MCF 10A (cell line): ENCODE data around the gene DPF1. TPM values are rescaled to one million over a fixed set of nuclear protein-coding genes. Genes with fewer than 3 reads are reported as not detected.
A peak's percentile ranks its signal among the peaks of the same experiment; 100 is the strongest.

Source experiments
- BruUV-seq: library from RNA; stranded (reverse); fragments of 400-500 nt; replicated peaks from 2 replicates; lab custom pipeline; 2021; lab: Mats Ljungman, UMichigan
- CTCF ChIA-PET: fragments of 300-600 bp; sonication (Branson Sonifier 250); formaldehyde crosslinking; extraction: SDS; loops from one replicate; lab custom pipeline; 2021; ENCODE audit warnings: antibody characterized with exemption, inconsistent platforms; lab: Yijun Ruan, JAX
- POLR2A ChIA-PET: fragments of 300-600, 350-650 bp; sonication (Branson Sonifier 250); formaldehyde crosslinking; extraction: SDS; loops from one replicate; lab custom pipeline; 2020; ENCODE audit warnings: antibody characterized with exemption, inconsistent platforms; lab: Yijun Ruan, JAX
- DNase-seq: peaks from one replicate; pipeline ENCODE4 v3.0.0-alpha.2; 2018; ENCODE audit not compliant: unreplicated experiment
- H3K27ac Mint-ChIP-seq: one replicate; pipeline ENCODE4 v1.8.0; 2022; ENCODE audit warnings: mild to moderate bottlenecking, low read depth, mixed read lengths; ENCODE audit not compliant: unreplicated experiment
- H3K27me3 Mint-ChIP-seq: one replicate; pipeline ENCODE4 v1.8.0; 2022; ENCODE audit warnings: mixed read lengths; ENCODE audit not compliant: insufficient read depth, unreplicated experiment
- H3K36me3 Mint-ChIP-seq: one replicate; pipeline ENCODE4 v1.8.0; 2022; ENCODE audit warnings: mild to moderate bottlenecking, moderate library complexity, mixed read lengths; ENCODE audit not compliant: insufficient read depth, unreplicated experiment
- H3K4me1 Mint-ChIP-seq: one replicate; pipeline ENCODE4 v1.8.0; 2022; ENCODE audit warnings: mixed read lengths; ENCODE audit not compliant: insufficient read depth, unreplicated experiment
- H3K4me3 Mint-ChIP-seq: one replicate; pipeline ENCODE4 v1.8.0; 2022; ENCODE audit warnings: mild to moderate bottlenecking, moderate library complexity, mixed read lengths; ENCODE audit not compliant: unreplicated experiment
- H3K9me3 Mint-ChIP-seq: one replicate; pipeline ENCODE4 v1.8.0; 2022; ENCODE audit warnings: mixed read lengths; ENCODE audit not compliant: unreplicated experiment
- intact Hi-C: fragments of 100-400 bp; cut with micrococcal nuclease; formaldehyde crosslinking; loops from 2 replicates; pipeline ENCODE4 v1.14.1; 2022
- total RNA-seq: library from RNA; stranded (reverse); gene quantifications from 2 replicates; pipeline ENCODE4 v1.2.3, GENCODE V29; 2022
- TF ChIP-seq, protein P1 (sequence below): fragments of 200-600 bp; IDR thresholded peaks from one replicate; pipeline ENCODE4 v1.8.0; 2022; ENCODE audit warnings: antibody characterized with exemption, mild to moderate bottlenecking; ENCODE audit not compliant: unreplicated experiment

The DPF1 gene
- total RNA-seq, 1 experiment from 2014 or later, result 1.2 TPM

DNA sequence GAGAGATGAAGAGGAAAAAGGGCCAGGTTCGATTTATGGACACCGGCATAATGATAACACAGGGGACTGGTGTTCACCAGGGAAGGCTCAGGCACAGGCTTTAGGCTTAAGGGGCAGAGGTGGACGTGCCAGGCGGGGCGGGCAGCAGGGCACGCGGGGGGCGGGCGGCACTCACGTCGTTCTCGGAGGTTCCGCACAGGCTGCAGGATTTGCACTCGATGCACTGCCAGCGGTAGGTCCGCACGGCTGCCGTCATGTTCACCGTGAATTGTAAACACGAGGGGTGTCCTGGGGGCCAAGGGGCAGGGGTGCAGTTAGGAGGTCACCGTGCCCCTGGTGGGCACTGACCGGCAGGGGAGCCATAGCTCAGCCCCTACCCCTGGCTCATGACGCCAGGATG is 10.6 kb downstream of the DPF1 start:
- no peak overlapping the region for H3K4me3 Mint-ChIP-seq
- CTCF ChIA-PET, result interaction anchor here (1.7 kb wide), 1 partner anchor 12 kb away, joined by 8 read pairs; no protein-coding TSS in a partner anchor
- BruUV-seq, result no TSS peak
- H3K4me1 Mint-ChIP-seq, result peaks cover 18% of the 10 kb centered on the region
- intact Hi-C loops, result no loop called here
- POLR2A ChIA-PET, result no interaction called here
- H3K27me3 Mint-ChIP-seq, result no peaks in the 10 kb centered on the region
- DNase-seq, result no peak
- no peak overlapping the region for H3K27ac Mint-ChIP-seq
- TF ChIP-seq, protein P1, sequence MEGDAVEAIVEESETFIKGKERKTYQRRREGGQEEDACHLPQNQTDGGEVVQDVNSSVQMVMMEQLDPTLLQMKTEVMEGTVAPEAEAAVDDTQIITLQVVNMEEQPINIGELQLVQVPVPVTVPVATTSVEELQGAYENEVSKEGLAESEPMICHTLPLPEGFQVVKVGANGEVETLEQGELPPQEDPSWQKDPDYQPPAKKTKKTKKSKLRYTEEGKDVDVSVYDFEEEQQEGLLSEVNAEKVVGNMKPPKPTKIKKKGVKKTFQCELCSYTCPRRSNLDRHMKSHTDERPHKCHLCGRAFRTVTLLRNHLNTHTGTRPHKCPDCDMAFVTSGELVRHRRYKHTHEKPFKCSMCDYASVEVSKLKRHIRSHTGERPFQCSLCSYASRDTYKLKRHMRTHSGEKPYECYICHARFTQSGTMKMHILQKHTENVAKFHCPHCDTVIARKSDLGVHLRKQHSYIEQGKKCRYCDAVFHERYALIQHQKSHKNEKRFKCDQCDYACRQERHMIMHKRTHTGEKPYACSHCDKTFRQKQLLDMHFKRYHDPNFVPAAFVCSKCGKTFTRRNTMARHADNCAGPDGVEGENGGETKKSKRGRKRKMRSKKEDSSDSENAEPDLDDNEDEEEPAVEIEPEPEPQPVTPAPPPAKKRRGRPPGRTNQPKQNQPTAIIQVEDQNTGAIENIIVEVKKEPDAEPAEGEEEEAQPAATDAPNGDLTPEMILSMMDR, result no peak
- H3K36me3 Mint-ChIP-seq, result peaks cover 5% of the 10 kb centered on the region
- no peaks in the 10 kb centered on the region for H3K9me3 Mint-ChIP-seq

DNA sequence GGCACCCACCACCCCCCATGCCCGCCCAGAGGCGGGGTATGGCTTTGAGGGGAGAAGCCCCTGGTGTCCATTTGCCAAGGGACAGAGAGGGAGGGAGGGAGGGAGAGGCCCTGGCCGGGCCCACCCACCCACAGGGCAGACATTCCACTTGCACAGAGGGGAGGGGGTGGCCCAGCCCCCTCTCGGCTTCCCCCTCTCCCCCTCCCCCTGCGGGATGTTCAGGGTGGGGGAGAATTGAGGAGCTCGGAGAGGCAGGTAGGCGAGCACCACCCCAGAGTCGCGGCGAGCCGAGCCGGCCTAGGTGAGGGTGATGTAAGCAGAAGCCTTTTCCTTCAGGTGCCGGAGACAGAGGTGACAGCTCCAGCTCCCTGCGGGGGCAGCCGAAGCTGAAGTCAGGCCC is 12.3 kb downstream of the DPF1 start:
- ChIA-PET CTCF (interaction anchor here (0.5 to 1.7 kb wide), 2 partner anchors 14 to 124 kb away, joined by 3 to 8 read pairs; partner anchors contain the start of gene CATSPERG), POLR2A (no interaction called here)
- H3K9me3 Mint-ChIP-seq, result no peaks in the 10 kb centered on the region
- no peak overlapping the region for H3K27ac Mint-ChIP-seq
- H3K27me3 Mint-ChIP-seq, result no peaks in the 10 kb centered on the region
- no TSS peak for BruUV-seq
- DNase-seq, result no peak
- peaks cover 12% of the 10 kb centered on the region for H3K36me3 Mint-ChIP-seq
- intact Hi-C loops, result no loop called here
- H3K4me1 Mint-ChIP-seq, result peaks cover 18% of the 10 kb centered on the region
- no peak overlapping the region for H3K4me3 Mint-ChIP-seq
- TF ChIP-seq, protein P1, result no peak

DNA sequence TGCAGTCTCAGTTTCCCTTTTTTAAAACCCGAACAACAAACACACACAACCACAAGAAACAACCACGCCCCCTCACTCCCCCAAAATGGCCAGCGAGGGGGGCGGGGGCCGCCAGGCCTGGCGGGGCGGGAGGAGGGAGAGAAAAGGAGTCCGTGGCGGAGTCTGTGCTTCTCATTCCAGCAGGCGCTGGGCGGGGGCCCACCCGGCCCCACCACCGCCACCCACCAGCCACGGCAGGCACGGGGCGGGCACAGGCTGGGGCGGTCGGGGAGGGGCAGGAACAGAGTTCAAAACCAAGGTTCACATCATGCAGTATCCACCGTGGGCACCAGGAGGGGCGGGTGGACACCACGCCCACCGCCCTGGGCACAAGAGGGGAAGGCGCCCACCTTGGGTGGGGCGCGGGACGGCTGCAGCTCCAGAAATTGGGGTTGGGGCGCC is 12.9 kb downstream of the DPF1 start:
- BruUV-seq, result no TSS peak
- peak overlapping the region; percentile 73 for H3K27ac Mint-ChIP-seq
- no peaks in the 10 kb centered on the region for H3K9me3 Mint-ChIP-seq
- TF ChIP-seq, protein P1, result no peak
- POLR2A ChIA-PET, result no interaction called here
- no peak overlapping the region for H3K4me3 Mint-ChIP-seq
- peaks cover 18% of the 10 kb centered on the region for H3K36me3 Mint-ChIP-seq
- H3K27me3 Mint-ChIP-seq, result no peaks in the 10 kb centered on the region
- intact Hi-C loops, result no loop called here
- peaks cover 18% of the 10 kb centered on the region for H3K4me1 Mint-ChIP-seq
- CTCF ChIA-PET, result no interaction called here
- DNase-seq, result no peak

DNA sequence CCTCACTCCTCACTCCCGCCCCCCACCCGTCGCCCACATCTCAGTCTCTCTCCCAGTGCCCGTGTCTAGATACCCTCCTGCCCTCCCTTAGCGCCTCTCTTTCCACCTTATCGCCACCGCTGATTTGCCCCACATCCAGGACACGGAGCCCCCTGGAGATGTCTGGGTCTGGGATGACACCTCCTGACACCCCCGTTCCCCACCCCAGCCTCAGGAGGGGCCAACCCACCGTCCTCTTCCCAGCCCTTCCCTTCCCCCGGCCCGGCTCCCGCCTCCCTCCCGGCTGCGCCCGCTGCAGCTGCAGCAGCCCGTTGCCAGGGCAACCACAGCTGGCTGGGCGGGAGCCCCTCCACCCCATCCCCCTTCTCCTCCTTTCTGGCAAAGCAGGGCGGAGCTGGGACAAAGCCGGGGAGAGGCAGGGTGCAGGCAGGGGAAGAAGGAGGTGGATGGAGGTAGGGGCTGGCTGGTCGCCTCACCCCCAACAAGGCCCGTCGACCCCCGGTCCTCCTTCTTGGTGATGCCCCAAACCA is 13.5 kb downstream of the DPF1 start:
- BruUV-seq, result no TSS peak
- Mint-ChIP-seq H3K4me1 (peaks cover 18% of the 10 kb centered on the region), H3K9me3 (no peaks in the 10 kb centered on the region), H3K36me3 (peaks cover 18% of the 10 kb centered on the region), H3K4me3 (no peak overlapping the region), H3K27ac (peak overlapping the region; percentile 73), H3K27me3 (no peaks in the 10 kb centered on the region)
- CTCF ChIA-PET, result no interaction called here
- POLR2A ChIA-PET, result no interaction called here
- TF ChIP-seq, protein P1, result no peak
- DNase-seq, result no peak
- intact Hi-C loops, result no loop called here
